Activated CD4-positive, alpha-beta T cell treated with anti-CD3 and anti-CD28 coated beads for 36 hours (primary cell): ENCODE measurements around the gene KCNA5. TPM values are rescaled to one million over a fixed set of nuclear protein-coding genes. Genes with fewer than 3 reads are reported as not detected.

Source experiments
- ATAC-seq: fragments of 200-7000 bp; cut with Tn5 transposase; one replicate; pipeline ENCODE4 v1.10.0; 2021; ENCODE audit warnings: mild to moderate bottlenecking, moderate library complexity
- CTCF ChIA-PET: fragments of 350-600 bp; sonication (Branson Sonifier 250); formaldehyde crosslinking; loops from one replicate; lab custom pipeline; 2021; ENCODE audit warnings: antibody characterized with exemption; lab: Charles Lee
- POLR2A ChIA-PET: fragments of 350-600 bp; sonication (Branson Sonifier 250); formaldehyde crosslinking; loops from one replicate; lab custom pipeline; 2021; ENCODE audit warnings: antibody characterized with exemption, inconsistent platforms; lab: Charles Lee
- DNase-seq: peaks from one replicate; pipeline ENCODE4 v3.0.0-alpha.2; 2020
- H3K27ac Mint-ChIP-seq: one replicate; pipeline ENCODE4 v1.8.0; 2021; ENCODE audit warnings: mixed read lengths
- H3K27me3 Mint-ChIP-seq: one replicate; pipeline ENCODE4 v1.8.0; 2021; ENCODE audit warnings: mixed read lengths
- H3K36me3 Mint-ChIP-seq: one replicate; pipeline ENCODE4 v1.8.0; 2021; ENCODE audit warnings: low read depth, mixed read lengths
- H3K4me1 Mint-ChIP-seq: one replicate; pipeline ENCODE4 v1.8.0; 2021; ENCODE audit warnings: mixed read lengths
- H3K4me3 Mint-ChIP-seq: one replicate; pipeline ENCODE4 v1.8.0; 2021; ENCODE audit warnings: mild to moderate bottlenecking, moderate library complexity, mixed read lengths
- H3K9me3 Mint-ChIP-seq: one replicate; pipeline ENCODE4 v1.8.0; 2021; ENCODE audit warnings: low read depth, mixed read lengths
- intact Hi-C, 2 experiments: fragments of 100-400 bp; cut with DNase I in 1 of 2; cut with micrococcal nuclease in 1 of 2; formaldehyde crosslinking; loops; one replicate each; pipeline versions ENCODE4 v1.14.2 to v1.15.1; 2022 to 2024; cut with DNase I, micrococcal nuclease
- total RNA-seq, 2 experiments: library from RNA; stranded (reverse); gene quantifications; one replicate each; pipeline ENCODE4 v1.2.3, GENCODE V29; 2021

The KCNA5 gene
- total RNA-seq, 2 experiments from 2014 or later = not detected

- ATAC-seq (no peak), DNase-seq (no peak)
- intact Hi-C loops = no loop called here
- no peaks in the 10 kb centered on the region for H3K9me3 Mint-ChIP-seq
- CTCF ChIA-PET = interaction anchor here (1.4 to 1.8 kb wide), 2 partner anchors 9 to 26 kb away, joined by 3 to 6 read pairs; no protein-coding TSS in a partner anchor
- H3K27me3 Mint-ChIP-seq = peaks cover 10% of the 10 kb centered on the region
- H3K4me1 Mint-ChIP-seq = no peaks in the 10 kb centered on the region
- POLR2A ChIA-PET = no interaction called here
- no peak overlapping the region for H3K27ac Mint-ChIP-seq
- H3K36me3 Mint-ChIP-seq = no peaks in the 10 kb centered on the region
- no peak overlapping the region for H3K4me3 Mint-ChIP-seq
Observed at GRCh38 chr12:5066251-5066650, 22.6 kb downstream of the KCNA5 start.

GRCh38 chr12:5068126-5068525, 24.4 kb downstream of the KCNA5 start:
- H3K4me3 Mint-ChIP-seq = no peak overlapping the region
- H3K4me1 Mint-ChIP-seq = no peaks in the 10 kb centered on the region
- H3K27ac Mint-ChIP-seq = no peak overlapping the region
- peaks cover 11% of the 10 kb centered on the region for H3K27me3 Mint-ChIP-seq
- intact Hi-C loops = no loop called here
- ChIA-PET POLR2A (no interaction called here), CTCF (interaction anchor here (0.7 to 1.6 kb wide), 3 partner anchors 10 to 36 kb away, joined by 3 to 4 read pairs (median 3); no protein-coding TSS in a partner anchor)
- ATAC-seq = no peak
- DNase-seq = no peak
- H3K9me3 Mint-ChIP-seq = no peaks in the 10 kb centered on the region
- no peaks in the 10 kb centered on the region for H3K36me3 Mint-ChIP-seq

GRCh38 chr12:5068619-5069018, 24.9 kb downstream of the KCNA5 start:
- H3K27ac Mint-ChIP-seq = no peak overlapping the region
- no peak overlapping the region for H3K4me3 Mint-ChIP-seq
- H3K9me3 Mint-ChIP-seq = no peaks in the 10 kb centered on the region
- H3K36me3 Mint-ChIP-seq = no peaks in the 10 kb centered on the region
- DNase-seq = no peak
- no peaks in the 10 kb centered on the region for H3K4me1 Mint-ChIP-seq
- intact Hi-C loops = no loop called here
- POLR2A ChIA-PET = no interaction called here
- CTCF ChIA-PET = interaction anchor here (1.0 to 1.6 kb wide), 2 partner anchors 10 to 37 kb away, joined by 3 read pairs; no protein-coding TSS in a partner anchor
- ATAC-seq = no peak
- peaks cover 11% of the 10 kb centered on the region for H3K27me3 Mint-ChIP-seq

GRCh38 chr12:5070090-5070489, 26.4 kb downstream of the KCNA5 start:
- peaks cover 9% of the 10 kb centered on the region for H3K27me3 Mint-ChIP-seq
- ChIA-PET POLR2A (no interaction called here), CTCF (interaction anchor here (0.7 kb wide), 1 partner anchor 14 kb away, joined by 3 read pairs; no protein-coding TSS in a partner anchor)
- no peak for ATAC-seq
- DNase-seq = no peak
- H3K36me3 Mint-ChIP-seq = no peaks in the 10 kb centered on the region
- no peak overlapping the region for H3K4me3 Mint-ChIP-seq
- H3K9me3 Mint-ChIP-seq = no peaks in the 10 kb centered on the region
- no peaks in the 10 kb centered on the region for H3K4me1 Mint-ChIP-seq
- intact Hi-C loops = no loop called here
- no peak overlapping the region for H3K27ac Mint-ChIP-seq

- ChIA-PET POLR2A (no interaction called here), CTCF (interaction anchor here (0.9 kb wide), 1 partner anchor 11 kb away, joined by 3 read pairs; no protein-coding TSS in a partner anchor)
- no peaks in the 10 kb centered on the region for H3K4me1 Mint-ChIP-seq
- no peak overlapping the region for H3K4me3 Mint-ChIP-seq
- no peak overlapping the region for H3K27ac Mint-ChIP-seq
- H3K9me3 Mint-ChIP-seq = no peaks in the 10 kb centered on the region
- peaks cover 9% of the 10 kb centered on the region for H3K27me3 Mint-ChIP-seq
- ATAC-seq (no peak), DNase-seq (no peak)
- no peaks in the 10 kb centered on the region for H3K36me3 Mint-ChIP-seq
- intact Hi-C loops = no loop called here
Observed at GRCh38 chr12:5071496-5071895, 27.8 kb downstream of the KCNA5 start.

- CTCF ChIA-PET = interaction anchor here (0.8 kb wide), 1 partner anchor 83 kb away, joined by 3 read pairs; no protein-coding TSS in a partner anchor
- Mint-ChIP-seq H3K27ac (no peak overlapping the region), H3K36me3 (no peaks in the 10 kb centered on the region), H3K4me3 (no peak overlapping the region), H3K9me3 (no peaks in the 10 kb centered on the region), H3K4me1 (no peaks in the 10 kb centered on the region), H3K27me3 (peaks cover 9% of the 10 kb centered on the region)
- POLR2A ChIA-PET = no interaction called here
- intact Hi-C loops = no loop called here
- DNase-seq (no peak), ATAC-seq (no peak)
Observed at GRCh38 chr12:5072311-5072710, 28.6 kb downstream of the KCNA5 start.

GRCh38 chr12:5073054-5073453, 29.4 kb downstream of the KCNA5 start:
- Mint-ChIP-seq H3K4me3 (no peak overlapping the region), H3K27me3 (peaks cover 9% of the 10 kb centered on the region), H3K4me1 (no peaks in the 10 kb centered on the region), H3K9me3 (no peaks in the 10 kb centered on the region), H3K36me3 (no peaks in the 10 kb centered on the region), H3K27ac (no peak overlapping the region)
- DNase-seq = no peak
- ChIA-PET POLR2A (no interaction called here), CTCF (interaction anchor here (0.5 to 1.4 kb wide), 3 partner anchors 9 to 50 kb away, joined by 3 to 4 read pairs (median 3); no protein-coding TSS in a partner anchor)
- ATAC-seq = no peak
- intact Hi-C loops = no loop called here

- Mint-ChIP-seq H3K4me1 (no peaks in the 10 kb centered on the region), H3K36me3 (no peaks in the 10 kb centered on the region), H3K27me3 (peaks cover 8% of the 10 kb centered on the region), H3K4me3 (no peak overlapping the region), H3K27ac (no peak overlapping the region), H3K9me3 (no peaks in the 10 kb centered on the region)
- intact Hi-C loops = no loop called here
- ChIA-PET CTCF (interaction anchor here (0.6 to 1.4 kb wide), 2 partner anchors 16 to 271 kb away, joined by 3 to 4 read pairs; no protein-coding TSS in a partner anchor), POLR2A (no interaction called here)
- peak; percentile 20 for DNase-seq
- no peak for ATAC-seq
Observed at GRCh38 chr12:5073853-5074252, 30.2 kb downstream of the KCNA5 start.

- intact Hi-C loops = no loop called here
- DNase-seq = no peak
- Mint-ChIP-seq H3K4me3 (no peak overlapping the region), H3K9me3 (no peaks in the 10 kb centered on the region), H3K36me3 (no peaks in the 10 kb centered on the region), H3K27ac (no peak overlapping the region), H3K4me1 (no peaks in the 10 kb centered on the region), H3K27me3 (peaks cover 5% of the 10 kb centered on the region)
- ATAC-seq = no peak
- POLR2A ChIA-PET = no interaction called here
- CTCF ChIA-PET = interaction anchor here (1.2 kb wide), 1 partner anchor 10 kb away, joined by 3 read pairs; no protein-coding TSS in a partner anchor
Observed at GRCh38 chr12:5076761-5077160, 33.1 kb downstream of the KCNA5 start.

GRCh38 chr12:5078423-5078822, 34.7 kb downstream of the KCNA5 start:
- no peak overlapping the region for H3K4me3 Mint-ChIP-seq

GRCh38 chr12:5081016-5081415, 37.3 kb downstream of the KCNA5 start:
- intact Hi-C loops = no loop called here
- DNase-seq = no peak
- Mint-ChIP-seq H3K9me3 (no peaks in the 10 kb centered on the region), H3K36me3 (no peaks in the 10 kb centered on the region), H3K4me1 (no peaks in the 10 kb centered on the region), H3K27ac (no peak overlapping the region), H3K4me3 (no peak overlapping the region), H3K27me3 (peaks cover 3% of the 10 kb centered on the region)
- no peak for ATAC-seq
- POLR2A ChIA-PET = no interaction called here
- CTCF ChIA-PET = interaction anchor here (1.1 to 2.4 kb wide), 2 partner anchors 30 to 59 kb away, joined by 3 to 5 read pairs; no protein-coding TSS in a partner anchor

More at GRCh38 chr12:5078423-5078822, 34.7 kb downstream of the KCNA5 start:
- H3K4me1 Mint-ChIP-seq = no peaks in the 10 kb centered on the region
- H3K27ac Mint-ChIP-seq = no peak overlapping the region
- no peaks in the 10 kb centered on the region for H3K9me3 Mint-ChIP-seq
- POLR2A ChIA-PET = no interaction called here
- peaks cover 3% of the 10 kb centered on the region for H3K27me3 Mint-ChIP-seq
- intact Hi-C loops = no loop called here
- no peak for DNase-seq
- ATAC-seq = no peak
- CTCF ChIA-PET = interaction anchor here (0.9 to 1.0 kb wide), 2 partner anchors 10 to 73 kb away, joined by 3 read pairs; no protein-coding TSS in a partner anchor
- H3K36me3 Mint-ChIP-seq = no peaks in the 10 kb centered on the region
